ENCODE data around the gene GATAD2A. TPM values are rescaled to one million over a fixed set of nuclear protein-coding genes. Genes with fewer than 3 reads are reported as not detected.
A peak's percentile ranks its signal among the peaks of the same experiment; 100 is the strongest.

GATAD2A gene
- total and polyA plus RNA-seq, 10 of the 15 experiments (the other 5 are each of a cell fraction or from before 2014, with no cell fraction given), result 2.6 to 173 (median 32.0) TPM

- no peak for TF ChIP-seq NR2C1 (IDR thresholded peaks at IDR 0.05)
- TF ChIP-seq CEBPZ (IDR thresholded peaks at IDR 0.05; ENCODE audit: low read depth, low read length), result no peak
- no peak for TF ChIP-seq E2F8 (IDR thresholded peaks at IDR 0.05; ENCODE audit: low read depth, partially characterized antibody)
- TF ChIP-seq IRF5 (IDR thresholded peaks at IDR 0.05; ENCODE audit: borderline replicate concordance), result no peak
- TF ChIP-seq CEBPB (IDR thresholded peaks at IDR 0.05; ENCODE audit: borderline replicate concordance in 1 of 2, low read depth in 2 of 2, low read length in 2 of 2), result no peak
- TF ChIP-seq POLR2A (IDR thresholded peaks at IDR 0.05; ENCODE audit: low read depth, low read length), result no peak
- TF ChIP-seq SREBF2 (IDR thresholded peaks at IDR 0.05; ENCODE audit: low read length), result no peak
- TF ChIP-seq SRF (IDR thresholded peaks at IDR 0.05; ENCODE audit: low read depth in 2 of 2, low read length in 2 of 2), result peak; percentile 66 to 94
- TF ChIP-seq RELB (IDR thresholded peaks at IDR 0.05; ENCODE audit: low read depth), result peak; percentile 68; the same call in 1 of the 2 replicates
- peak; percentile 70 to 84 (median 77) for TF ChIP-seq CTCF (IDR thresholded peaks at IDR 0.05 in 2 of 3, conservative IDR thresholded peaks at IDR 0.05 in 1 of 3; ENCODE audit: control insufficient read depth in 2 of 3, extremely low read depth in 1 of 3, insufficient read depth in 1 of 3, low read depth in 3 of 3, low read length in 3 of 3)
- TF ChIP-seq ZNF217 (IDR thresholded peaks at IDR 0.05), result no peak
- TF ChIP-seq LARP7 (IDR thresholded peaks at IDR 0.05), result peak; percentile 24; the same call in 1 of the 2 replicates
- TF ChIP-seq MEF2A (IDR thresholded peaks at IDR 0.05; ENCODE audit: insufficient read depth, low read depth, low read length), result no peak
- TF ChIP-seq SPI1 (IDR thresholded peaks at IDR 0.05; ENCODE audit: borderline replicate concordance, insufficient read depth, low read depth, low read length), result no peak
- no peak for TF ChIP-seq NFIC (IDR thresholded peaks at IDR 0.05; ENCODE audit: low read depth, low read length)
- no peak for TF ChIP-seq ZNF274 (IDR thresholded peaks at IDR 0.05; ENCODE audit: insufficient read depth, insufficient read length)
- peak; percentile 18; the same call in 1 of the 2 replicates for TF ChIP-seq MXI1 (IDR thresholded peaks at IDR 0.05; ENCODE audit: low read depth, low read length)
- peak; percentile 60; the same call in 1 of the 2 replicates for TF ChIP-seq MAX (IDR thresholded peaks at IDR 0.05; ENCODE audit: low read depth, low read length)
- TF ChIP-seq SMC3 (IDR thresholded peaks at IDR 0.05; ENCODE audit: borderline replicate concordance, low read length), result peak; percentile 45; the same call in 1 of the 2 replicates
Measured at GRCh38 chr19:19361075-19361594, 44.3 kb upstream of the GATAD2A start (continued).

Data from GM12878 (cell line).